NB4 (cell line): ENCODE measurements around the gene APEH.

Experiments used
- CTCF ChIP-seq: IDR thresholded peaks from one replicate; pipeline ENCODE4 v1.5.1; 2012; ENCODE audit warnings: low read depth, low read length
- MAX ChIP-seq: IDR thresholded peaks from 2 replicates; pipeline ENCODE4 v1.6.1; 2011; ENCODE audit warnings: low read depth, low read length
- POLR2A ChIP-seq: IDR thresholded peaks from 2 replicates; pipeline ENCODE4 v1.6.1; 2011; ENCODE audit warnings: mild to moderate bottlenecking; ENCODE audit not compliant: insufficient read length; ENCODE audit errors: extremely low read depth

GRCh38 chr3:49723296-49723627 lies 49.1 kb downstream of the APEH start:
- no peak for TF ChIP-seq POLR2A
- TF ChIP-seq CTCF = no peak
- TF ChIP-seq MAX = peak; percentile 89
